T-helper 17 cell (primary cell): ENCODE measurements around the gene TMEM43. TPM values are rescaled to one million over a fixed set of nuclear protein-coding genes. Genes with fewer than 3 reads are reported as not detected.
"Not testable (repeated sequence)": the region's sequence is repeated elsewhere in the genome, so short reads cannot be mapped to it uniquely, and the experiment has no call there.

Source experiments
- ATAC-seq: fragments of 150-1000 bp; cut with Tn5 transposase; 2 replicates; pipeline ENCODE4 v1.10.0; 2021; ENCODE audit warnings: mild to moderate bottlenecking, moderate library complexity
- DNase-seq, 3 donors: peaks; one replicate each; pipeline versions ENCODE4 v3.0.0 to v3.0.0-alpha.2; 2020 to 2021
- H3K9me3 ChIP-seq: one replicate; pipeline ENCODE4 v1.7.0; 2013; ENCODE audit warnings: low read length, mild to moderate bottlenecking; ENCODE audit not compliant: control insufficient read depth, poor library complexity, severe bottlenecking
- H3K27ac Mint-ChIP-seq: one replicate; pipeline ENCODE4 v1.8.0; 2022; ENCODE audit warnings: mild to moderate bottlenecking, moderate library complexity, mixed read lengths
- H3K27me3 Mint-ChIP-seq: one replicate; pipeline ENCODE4 v1.8.0; 2022; ENCODE audit warnings: mixed read lengths
- H3K36me3 Mint-ChIP-seq: one replicate; pipeline ENCODE4 v1.8.0; 2022; ENCODE audit warnings: low read depth, mixed read lengths
- H3K4me1 Mint-ChIP-seq: one replicate; pipeline ENCODE4 v1.8.0; 2022; ENCODE audit warnings: mild to moderate bottlenecking, mixed read lengths
- H3K4me3 Mint-ChIP-seq: one replicate; pipeline ENCODE4 v1.8.0; 2022; ENCODE audit warnings: mild to moderate bottlenecking, moderate library complexity, mixed read lengths
- total RNA-seq, 4 donors: library from RNA in 2 of 4; stranded (reverse) in 2 of 4; gene quantifications; one replicate each; pipeline ENCODE4 v1.2.3 and lab custom pipeline; 2022 to 2026

TMEM43 gene
- total RNA-seq, 2 donors from 2014 or later: 45.6 to 51.4 TPM

- no peaks in the 10 kb centered on the region for H3K9me3 ChIP-seq
- H3K4me1 Mint-ChIP-seq: peaks cover 12% of the 10 kb centered on the region
- H3K36me3 Mint-ChIP-seq: peaks cover 9% of the 10 kb centered on the region
- DNase-seq (no peak), ATAC-seq (no peak)
- no peak overlapping the region for H3K4me3 Mint-ChIP-seq
- no peaks in the 10 kb centered on the region for H3K27me3 Mint-ChIP-seq
- H3K27ac Mint-ChIP-seq: no peak overlapping the region
These were observed 7.1 kb upstream of the TMEM43 start for GRCh38 chr3:14117468-14118399.

- no peaks in the 10 kb centered on the region for H3K27me3 Mint-ChIP-seq
These were observed 6.2 kb upstream of the TMEM43 start for GRCh38 chr3:14118400-14119381.

GRCh38 chr3:14119651-14120050, 5.2 kb upstream of the TMEM43 start:
- ATAC-seq: no peak
- Mint-ChIP-seq H3K27ac (no peak overlapping the region), H3K4me3 (no peak overlapping the region), H3K27me3 (no peaks in the 10 kb centered on the region), H3K36me3 (peaks cover 9% of the 10 kb centered on the region), H3K4me1 (peaks cover 22% of the 10 kb centered on the region)
- H3K9me3 ChIP-seq: no peaks in the 10 kb centered on the region
- DNase-seq: no peak

More at GRCh38 chr3:14118400-14119381, 6.2 kb upstream of the TMEM43 start:
- ATAC-seq (no peak), DNase-seq (no peak)
- no peak overlapping the region for H3K27ac Mint-ChIP-seq
- H3K4me1 Mint-ChIP-seq: peaks cover 19% of the 10 kb centered on the region
- no peaks in the 10 kb centered on the region for H3K9me3 ChIP-seq
- peaks cover 9% of the 10 kb centered on the region for H3K36me3 Mint-ChIP-seq
- H3K4me3 Mint-ChIP-seq: no peak overlapping the region

- Mint-ChIP-seq H3K27ac (peak overlapping the region; percentile 89), H3K36me3 (peaks cover 7% of the 10 kb centered on the region), H3K4me1 (peaks cover 23% of the 10 kb centered on the region), H3K27me3 (no peaks in the 10 kb centered on the region), H3K4me3 (no peak overlapping the region)
- ATAC-seq (no peak), DNase-seq (no peak)
- no peaks in the 10 kb centered on the region for H3K9me3 ChIP-seq
These were observed 4.5 kb upstream of the TMEM43 start for GRCh38 chr3:14120111-14120920.

GRCh38 chr3:14120921-14121448, 3.9 kb upstream of the TMEM43 start:
- not testable (repeated sequence) for H3K4me3 Mint-ChIP-seq, H3K9me3 ChIP-seq, ATAC-seq, H3K27me3 Mint-ChIP-seq, DNase-seq, H3K36me3 Mint-ChIP-seq
- H3K4me1 Mint-ChIP-seq: peaks cover 30% of the 10 kb centered on the region
- peak overlapping the region; percentile 89 for H3K27ac Mint-ChIP-seq

GRCh38 chr3:14121859-14122258, 3.0 kb upstream of the TMEM43 start:
- Mint-ChIP-seq H3K27me3 (no peaks in the 10 kb centered on the region), H3K4me1 (peaks cover 38% of the 10 kb centered on the region), H3K4me3 (peak overlapping the region; percentile 15), H3K36me3 (peaks cover 7% of the 10 kb centered on the region), H3K27ac (peak overlapping the region; percentile 89)
- DNase-seq (no peak), ATAC-seq (no peak)
- no peaks in the 10 kb centered on the region for H3K9me3 ChIP-seq

- Mint-ChIP-seq H3K4me1 (peaks cover 41% of the 10 kb centered on the region), H3K4me3 (peak overlapping the region; percentile 33), H3K36me3 (peaks cover 7% of the 10 kb centered on the region), H3K27ac (peak overlapping the region; percentile 89), H3K27me3 (no peaks in the 10 kb centered on the region)
- DNase-seq (no peak), ATAC-seq (no peak)
- no peaks in the 10 kb centered on the region for H3K9me3 ChIP-seq
These were observed 2.6 kb upstream of the TMEM43 start for GRCh38 chr3:14122301-14122700.

- no peaks in the 10 kb centered on the region for H3K9me3 ChIP-seq
- Mint-ChIP-seq H3K36me3 (peaks cover 9% of the 10 kb centered on the region), H3K4me1 (peaks cover 49% of the 10 kb centered on the region), H3K27ac (peak overlapping the region; percentile 89), H3K4me3 (peak overlapping the region; percentile 97), H3K27me3 (no peaks in the 10 kb centered on the region)
- ATAC-seq: no peak
- DNase-seq: no peak
These were observed 1.3 kb upstream of the TMEM43 start for GRCh38 chr3:14123308-14124222.

- Mint-ChIP-seq H3K36me3 (peaks cover 9% of the 10 kb centered on the region), H3K4me3 (peak overlapping the region; percentile 97), H3K27me3 (no peaks in the 10 kb centered on the region), H3K27ac (peak overlapping the region; percentile 60), H3K4me1 (peaks cover 49% of the 10 kb centered on the region)
- peak; percentile 10 for ATAC-seq
- DNase-seq: peak in 1 of 3 donors; percentile 26
- H3K9me3 ChIP-seq: no peaks in the 10 kb centered on the region
These were observed 633 bp upstream of the TMEM43 start for GRCh38 chr3:14124223-14124614.

GRCh38 chr3:14125193-14126016, 553 bp downstream of the TMEM43 start:
- Mint-ChIP-seq H3K36me3 (peaks cover 9% of the 10 kb centered on the region), H3K4me1 (peaks cover 48% of the 10 kb centered on the region), H3K4me3 (peak overlapping the region; percentile 97), H3K27me3 (no peaks in the 10 kb centered on the region), H3K27ac (peak overlapping the region; percentile 99)
- peak; percentile 33 for ATAC-seq
- no peaks in the 10 kb centered on the region for H3K9me3 ChIP-seq
- peak in 2 of 3 donors; percentile 27 to 54 for DNase-seq
